Non-pigmented ciliary epithelial cell (primary cell): ENCODE data around the gene FOSB.
A peak's percentile ranks its signal among the peaks of the same experiment; 100 is the strongest.

ENCODE experiments used
- DNase-seq: peaks from one replicate; pipeline ENCODE4 v3.0.0-alpha.2; 2010; ENCODE audit warnings: low read depth

FOSB gene

DNA sequence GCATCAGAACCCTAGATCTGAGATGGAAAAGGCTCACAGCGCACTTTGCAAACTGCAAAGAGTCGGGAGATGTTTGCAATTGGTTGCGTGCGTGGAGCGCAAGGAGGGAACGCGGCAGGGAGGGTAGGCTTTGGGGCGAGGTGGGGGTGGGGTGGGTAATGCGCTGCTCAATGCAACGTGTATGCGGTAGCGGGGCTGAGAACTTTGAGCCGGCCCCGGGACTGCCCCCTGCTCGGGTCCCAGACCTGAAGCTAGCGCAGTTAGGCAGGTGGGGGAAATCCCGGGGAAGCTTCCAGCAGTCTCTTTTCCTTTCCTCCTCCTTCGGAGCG, 971 bp downstream of the FOSB start:
- DNase-seq: no peak

DNA sequence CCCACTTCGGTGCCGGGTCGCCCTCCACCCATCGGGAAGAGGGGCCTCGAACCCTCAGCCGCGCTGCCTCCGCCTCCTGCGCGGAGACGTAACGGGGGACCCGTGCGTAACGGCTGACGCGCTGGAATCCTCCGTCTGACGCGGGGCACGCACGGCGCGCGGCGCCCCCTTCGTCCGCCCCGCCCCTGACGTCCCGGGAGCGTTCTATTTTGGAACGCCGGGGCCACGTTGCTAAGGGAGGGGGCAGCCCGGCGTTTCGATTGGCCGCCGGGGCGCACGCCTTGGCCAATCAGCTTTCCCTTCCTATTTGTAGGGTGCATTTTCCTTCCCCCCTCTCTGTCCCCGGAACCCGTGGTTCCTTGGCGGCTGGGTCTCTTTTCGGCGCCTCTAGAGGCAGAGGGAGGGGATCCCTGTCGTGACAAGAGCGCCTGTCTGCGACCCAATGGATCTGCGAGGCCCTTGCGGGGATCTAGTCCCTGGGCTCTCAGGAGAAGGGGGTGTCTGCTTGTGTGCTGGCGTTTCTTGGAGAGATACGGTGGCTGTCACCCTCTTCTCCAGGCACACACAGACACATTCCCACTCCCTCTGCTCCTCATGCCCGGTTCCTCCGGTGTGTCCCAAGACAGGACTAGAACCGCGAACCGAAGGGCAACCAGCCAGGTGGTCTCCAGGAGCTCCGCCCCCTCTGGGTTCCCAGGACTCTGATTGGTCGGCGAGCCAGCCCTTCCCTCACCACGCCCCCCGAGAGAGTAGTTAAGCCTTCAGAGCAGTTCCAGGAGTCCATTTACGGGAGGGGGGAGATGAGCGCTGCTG, 1.5 kb downstream of the FOSB start:
- DNase-seq: no peak

DNA sequence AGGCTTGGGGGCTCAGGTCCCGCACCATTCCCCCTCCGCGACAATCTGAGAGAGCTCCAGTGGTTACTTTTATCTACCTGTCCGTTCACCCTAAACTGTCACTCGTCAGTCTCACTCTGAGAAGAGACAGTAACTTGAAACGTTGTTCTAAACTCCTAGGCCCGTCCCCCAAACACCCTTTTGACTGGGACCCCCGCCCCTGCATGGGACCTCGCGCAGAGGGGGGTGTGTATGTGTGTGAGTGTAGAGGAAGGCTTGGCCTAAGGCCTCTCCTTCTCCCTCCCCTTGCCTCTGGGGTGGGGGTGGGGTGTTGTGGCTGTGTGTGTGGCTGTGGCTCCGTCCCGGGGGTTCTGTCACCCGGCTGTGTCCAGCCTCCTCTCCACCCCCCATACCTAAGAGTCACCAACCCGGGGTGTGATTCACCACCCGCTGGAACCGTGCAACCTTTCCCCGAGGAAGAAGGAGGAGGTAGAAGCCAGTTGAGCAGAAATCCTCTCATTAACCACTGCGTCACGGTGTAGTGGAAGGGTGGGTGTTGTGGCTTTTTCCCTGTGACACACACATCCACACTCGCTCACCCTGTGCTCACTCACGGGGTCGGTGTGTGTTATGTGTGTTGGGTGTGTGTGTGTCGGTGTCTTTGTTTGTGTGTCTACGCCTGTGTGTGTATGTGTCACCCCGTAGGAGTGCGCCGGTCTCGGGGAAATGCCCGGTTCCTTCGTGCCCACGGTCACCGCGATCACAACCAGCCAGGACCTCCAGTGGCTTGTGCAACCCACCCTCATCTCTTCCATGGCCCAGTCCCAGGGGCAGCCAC, 2.4 kb downstream of the FOSB start:
- no peak for DNase-seq

DNA sequence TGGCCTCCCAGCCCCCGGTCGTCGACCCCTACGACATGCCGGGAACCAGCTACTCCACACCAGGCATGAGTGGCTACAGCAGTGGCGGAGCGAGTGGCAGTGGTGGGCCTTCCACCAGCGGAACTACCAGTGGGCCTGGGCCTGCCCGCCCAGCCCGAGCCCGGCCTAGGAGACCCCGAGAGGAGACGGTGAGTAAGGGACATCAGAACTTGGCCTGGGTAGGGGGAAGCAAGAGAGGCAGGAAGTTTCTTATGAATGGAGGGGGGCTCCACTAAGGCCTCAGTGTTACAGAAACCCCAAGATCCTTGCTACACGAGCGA, 2.9 kb downstream of the FOSB start:
- no peak for DNase-seq

DNA sequence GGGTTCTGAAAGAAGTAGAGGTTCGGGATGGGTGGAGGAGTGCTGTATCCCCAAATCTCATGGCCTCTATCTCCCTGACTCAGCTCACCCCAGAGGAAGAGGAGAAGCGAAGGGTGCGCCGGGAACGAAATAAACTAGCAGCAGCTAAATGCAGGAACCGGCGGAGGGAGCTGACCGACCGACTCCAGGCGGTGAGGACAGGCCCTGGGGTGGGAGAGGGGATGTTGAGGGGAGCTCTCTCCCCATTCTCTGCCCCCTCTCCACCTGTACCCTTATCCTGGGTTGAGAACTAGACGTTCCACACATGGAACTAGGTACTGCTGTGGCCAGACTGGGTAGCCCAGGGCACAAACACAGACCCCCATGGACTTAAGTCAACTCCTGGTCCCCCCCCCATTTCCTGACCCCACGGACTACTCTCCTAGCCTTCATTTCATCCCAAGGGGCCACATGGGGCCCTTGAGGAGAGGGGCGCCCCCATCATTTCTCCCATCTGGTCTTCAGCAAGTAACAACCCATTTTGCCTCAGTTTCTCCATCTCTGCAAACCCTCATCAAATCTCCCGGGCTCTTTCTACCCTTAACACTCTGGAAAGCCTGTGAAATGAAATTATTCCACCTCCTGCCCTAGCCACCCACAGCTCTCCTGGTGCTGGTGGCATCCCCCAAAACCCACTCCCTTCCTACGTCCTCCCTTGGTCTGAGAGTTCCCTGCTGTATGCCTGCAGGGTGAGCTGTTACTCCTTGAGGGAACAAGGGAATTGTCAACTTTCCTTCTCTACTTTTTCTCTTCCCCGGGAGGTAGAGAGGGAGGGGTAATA, 3.5 kb downstream of the FOSB start:
- no peak for DNase-seq

DNA sequence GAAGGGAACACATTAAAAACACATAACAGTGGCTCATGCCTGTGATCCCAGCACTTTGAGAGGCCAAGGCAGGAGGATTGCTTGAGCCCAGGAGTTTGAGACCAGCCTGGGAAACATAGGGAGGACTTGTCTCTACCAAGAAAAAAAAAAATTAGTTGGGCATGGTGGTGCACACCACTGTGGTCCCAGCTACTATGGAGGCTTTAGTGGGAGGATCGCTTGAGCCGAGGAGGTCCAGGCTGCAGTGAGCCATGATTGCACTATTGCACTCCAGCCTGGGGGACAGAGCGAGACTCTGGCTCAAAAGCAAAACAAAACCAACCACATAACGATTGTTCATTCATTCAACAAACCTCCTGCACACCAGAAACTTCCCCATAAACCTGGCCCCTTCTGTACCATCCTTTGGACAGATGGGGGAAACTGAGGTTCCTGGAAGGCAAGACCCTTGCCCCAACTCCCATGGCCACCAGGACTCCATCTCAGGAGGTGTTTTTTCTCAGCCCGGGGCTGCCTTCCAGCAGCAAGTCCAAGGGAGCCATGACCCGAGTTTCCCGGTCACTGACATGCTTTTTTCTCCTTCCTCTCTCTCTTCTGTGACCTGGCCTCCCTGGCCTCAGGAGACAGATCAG, 4.3 kb downstream of the FOSB start:
- DNase-seq: no peak

DNA sequence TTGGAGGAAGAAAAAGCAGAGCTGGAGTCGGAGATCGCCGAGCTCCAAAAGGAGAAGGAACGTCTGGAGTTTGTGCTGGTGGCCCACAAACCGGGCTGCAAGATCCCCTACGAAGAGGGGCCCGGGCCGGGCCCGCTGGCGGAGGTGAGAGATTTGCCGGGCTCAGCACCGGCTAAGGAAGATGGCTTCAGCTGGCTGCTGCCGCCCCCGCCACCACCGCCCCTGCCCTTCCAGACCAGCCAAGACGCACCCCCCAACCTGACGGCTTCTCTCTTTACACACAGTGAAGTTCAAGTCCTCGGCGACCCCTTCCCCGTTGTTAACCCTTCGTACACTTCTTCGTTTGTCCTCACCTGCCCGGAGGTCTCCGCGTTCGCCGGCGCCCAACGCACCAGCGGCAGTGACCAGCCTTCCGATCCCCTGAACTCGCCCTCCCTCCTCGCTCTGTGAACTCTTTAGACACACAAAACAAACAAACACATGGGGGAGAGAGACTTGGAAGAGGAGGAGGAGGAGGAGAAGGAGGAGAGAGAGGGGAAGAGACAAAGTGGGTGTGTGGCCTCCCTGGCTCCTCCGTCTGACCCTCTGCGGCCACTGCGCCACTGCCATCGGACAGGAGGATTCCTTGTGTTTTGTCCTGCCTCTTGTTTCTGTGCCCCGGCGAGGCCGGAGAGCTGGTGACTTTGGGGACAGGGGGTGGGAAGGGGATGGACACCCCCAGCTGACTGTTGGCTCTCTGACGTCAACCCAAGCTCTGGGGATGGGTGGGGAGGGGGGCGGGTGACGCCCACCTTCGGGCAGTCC, 5.0 kb downstream of the FOSB start:
- no peak for DNase-seq

DNA sequence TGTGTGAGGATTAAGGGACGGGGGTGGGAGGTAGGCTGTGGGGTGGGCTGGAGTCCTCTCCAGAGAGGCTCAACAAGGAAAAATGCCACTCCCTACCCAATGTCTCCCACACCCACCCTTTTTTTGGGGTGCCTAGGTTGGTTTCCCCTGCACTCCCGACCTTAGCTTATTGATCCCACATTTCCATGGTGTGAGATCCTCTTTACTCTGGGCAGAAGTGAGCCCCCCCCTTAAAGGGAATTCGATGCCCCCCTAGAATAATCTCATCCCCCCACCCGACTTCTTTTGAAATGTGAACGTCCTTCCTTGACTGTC, 5.5 kb downstream of the FOSB start:
- no peak for DNase-seq

DNA sequence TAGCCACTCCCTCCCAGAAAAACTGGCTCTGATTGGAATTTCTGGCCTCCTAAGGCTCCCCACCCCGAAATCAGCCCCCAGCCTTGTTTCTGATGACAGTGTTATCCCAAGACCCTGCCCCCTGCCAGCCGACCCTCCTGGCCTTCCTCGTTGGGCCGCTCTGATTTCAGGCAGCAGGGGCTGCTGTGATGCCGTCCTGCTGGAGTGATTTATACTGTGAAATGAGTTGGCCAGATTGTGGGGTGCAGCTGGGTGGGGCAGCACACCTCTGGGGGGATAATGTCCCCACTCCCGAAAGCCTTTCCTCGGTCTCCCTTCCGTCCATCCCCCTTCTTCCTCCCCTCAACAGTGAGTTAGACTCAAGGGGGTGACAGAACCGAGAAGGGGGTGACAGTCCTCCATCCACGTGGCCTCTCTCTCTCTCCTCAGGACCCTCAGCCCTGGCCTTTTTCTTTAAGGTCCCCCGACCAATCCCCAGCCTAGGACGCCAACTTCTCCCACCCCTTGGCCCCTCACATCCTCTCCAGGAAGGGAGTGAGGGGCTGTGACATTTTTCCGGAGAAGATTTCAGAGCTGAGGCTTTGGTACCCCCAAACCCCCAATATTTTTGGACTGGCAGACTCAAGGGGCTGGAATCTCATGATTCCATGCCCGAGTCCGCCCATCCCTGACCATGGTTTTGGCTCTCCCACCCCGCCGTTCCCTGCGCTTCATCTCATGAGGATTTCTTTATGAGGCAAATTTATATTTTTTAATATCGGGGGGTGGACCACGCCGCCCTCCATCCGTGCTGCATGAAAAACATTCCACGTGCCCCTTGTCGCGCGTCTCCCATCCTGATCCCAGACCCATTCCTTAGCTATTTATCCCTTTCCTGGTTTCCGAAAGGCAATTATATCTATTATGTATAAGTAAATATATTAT, 6.1 kb downstream of the FOSB start:
- no peak for DNase-seq

DNA sequence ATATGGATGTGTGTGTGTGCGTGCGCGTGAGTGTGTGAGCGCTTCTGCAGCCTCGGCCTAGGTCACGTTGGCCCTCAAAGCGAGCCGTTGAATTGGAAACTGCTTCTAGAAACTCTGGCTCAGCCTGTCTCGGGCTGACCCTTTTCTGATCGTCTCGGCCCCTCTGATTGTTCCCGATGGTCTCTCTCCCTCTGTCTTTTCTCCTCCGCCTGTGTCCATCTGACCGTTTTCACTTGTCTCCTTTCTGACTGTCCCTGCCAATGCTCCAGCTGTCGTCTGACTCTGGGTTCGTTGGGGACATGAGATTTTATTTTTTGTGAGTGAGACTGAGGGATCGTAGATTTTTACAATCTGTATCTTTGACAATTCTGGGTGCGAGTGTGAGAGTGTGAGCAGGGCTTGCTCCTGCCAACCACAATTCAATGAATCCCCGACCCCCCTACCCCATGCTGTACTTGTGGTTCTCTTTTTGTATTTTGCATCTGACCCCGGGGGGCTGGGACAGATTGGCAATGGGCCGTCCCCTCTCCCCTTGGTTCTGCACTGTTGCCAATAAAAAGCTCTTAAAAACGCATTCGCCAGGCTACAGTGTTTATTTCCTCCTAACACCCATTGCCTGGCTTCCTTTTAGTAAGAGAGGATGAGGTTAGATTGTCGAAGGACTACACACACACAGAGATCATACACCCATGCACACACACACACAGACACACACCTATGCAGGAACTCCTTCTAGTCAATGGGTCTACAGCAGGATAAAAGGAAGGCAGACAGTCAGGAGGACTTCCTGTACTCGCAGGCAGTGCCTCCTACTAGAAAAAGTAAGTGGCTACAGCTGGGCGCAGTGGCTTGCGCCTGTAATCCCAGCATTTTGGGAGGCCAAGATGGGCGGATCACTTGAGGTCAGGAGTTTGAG, 7.1 kb downstream of the FOSB start:
- no peak for DNase-seq

DNA sequence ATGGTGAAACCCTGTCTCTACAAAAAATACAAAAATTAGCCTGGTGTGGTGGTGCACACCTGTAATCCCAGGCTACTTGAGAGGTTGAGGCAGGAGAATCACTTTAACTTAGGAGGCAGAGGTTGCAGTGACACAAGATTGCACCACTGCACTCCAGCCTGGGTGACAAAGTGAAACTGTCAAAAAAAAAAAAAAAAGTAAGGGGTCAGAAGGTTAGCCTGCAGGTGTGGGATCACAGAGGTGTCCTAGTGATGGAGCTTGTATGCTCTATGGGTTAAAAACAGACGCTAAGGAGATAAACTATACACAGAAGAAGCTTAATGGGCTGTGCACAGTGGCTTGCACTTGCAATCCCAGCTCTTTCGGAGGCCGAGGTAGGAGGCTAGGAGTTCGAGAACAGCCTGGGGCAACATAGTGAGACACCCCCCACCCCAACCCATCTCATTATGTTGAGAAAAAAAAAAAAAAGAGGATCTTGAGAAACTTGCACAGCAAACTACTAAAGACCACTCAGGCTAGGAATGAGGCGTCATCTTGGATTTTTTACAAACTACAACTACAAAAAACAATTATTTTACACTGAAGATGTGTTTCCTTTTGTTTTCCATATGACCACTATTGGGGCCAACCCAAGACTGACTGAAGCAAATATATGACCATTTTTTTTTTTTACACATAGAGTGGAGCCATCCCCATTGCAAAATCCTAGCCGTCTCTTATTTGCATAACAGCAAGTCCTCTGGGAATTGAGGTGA, 7.9 kb downstream of the FOSB start:
- DNase-seq: no peak

DNA sequence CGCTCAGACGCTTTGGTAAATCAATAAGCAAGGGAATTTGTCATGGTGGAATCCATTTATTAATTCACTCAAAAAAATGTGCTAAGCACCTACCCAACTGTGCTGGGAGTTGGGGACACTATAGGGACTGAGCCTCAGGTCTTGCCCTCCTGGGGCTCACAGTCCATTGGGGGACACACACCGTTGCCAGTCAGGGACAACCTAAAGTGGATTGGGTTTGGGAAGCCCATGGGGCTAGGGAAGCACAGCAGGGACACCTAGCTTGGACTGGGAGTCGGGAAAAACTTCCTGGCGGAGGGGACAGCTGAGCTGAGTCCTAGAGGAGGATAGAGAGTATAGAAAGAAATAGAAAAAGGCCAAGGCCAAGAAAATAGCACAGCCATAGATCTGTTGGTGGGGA, 8.5 kb downstream of the FOSB start:
- DNase-seq: no peak

DNA sequence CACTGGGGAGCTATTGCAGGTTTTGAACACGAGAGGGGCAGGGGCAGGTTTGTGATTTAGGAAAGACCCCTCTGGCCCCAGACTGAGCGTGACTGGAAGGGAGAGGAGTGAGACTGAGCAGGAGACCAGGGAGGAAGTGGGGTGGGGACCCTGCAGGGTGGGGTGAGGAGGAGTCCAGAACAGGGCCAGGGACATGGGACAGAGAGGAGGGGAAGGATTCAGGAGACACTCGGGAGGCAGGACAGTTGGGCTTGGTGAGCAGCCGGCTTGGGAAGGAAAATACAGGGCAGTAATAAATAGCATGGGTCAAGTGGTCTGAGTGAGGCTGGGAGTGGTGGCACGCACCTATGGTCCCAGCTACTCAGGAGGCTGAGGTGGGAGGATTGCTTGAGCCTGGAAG, 9.4 kb downstream of the FOSB start:
- no peak for DNase-seq

DNA sequence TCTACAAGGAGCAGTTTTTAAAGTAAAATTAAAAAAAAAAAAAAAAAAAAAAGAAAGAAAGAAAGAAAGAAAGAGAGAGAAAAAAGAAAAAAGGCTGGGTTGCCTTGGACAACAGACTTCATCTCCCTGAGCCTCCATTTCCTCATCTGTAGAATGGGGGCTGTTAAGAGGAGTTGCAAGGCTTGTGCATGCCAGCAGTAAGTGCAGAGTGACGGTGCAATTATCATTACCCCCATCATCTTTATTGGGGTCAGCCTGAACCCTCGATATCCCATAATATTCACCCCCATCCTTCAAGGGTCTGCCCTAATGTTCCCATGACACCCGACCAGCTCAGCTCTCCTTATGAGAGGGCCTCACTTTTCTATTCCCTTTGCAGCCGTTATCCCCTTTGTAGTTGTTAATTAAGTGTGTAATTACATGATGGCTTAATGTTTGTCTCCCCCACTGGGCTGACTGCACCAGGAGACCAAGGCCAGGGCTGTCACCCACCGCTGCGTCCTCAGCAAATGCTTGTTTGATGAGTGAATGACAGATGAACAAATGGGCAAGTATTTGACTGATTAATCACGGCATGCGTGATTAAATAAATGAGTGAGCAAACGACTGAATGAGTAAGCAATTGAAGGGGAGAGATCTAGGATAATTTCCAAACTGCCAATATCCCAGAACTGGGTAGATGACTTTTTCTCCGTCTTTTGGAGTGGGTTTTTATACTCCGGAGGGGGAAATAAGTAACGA, 10.1 kb downstream of the FOSB start:
- DNase-seq: no peak

DNA sequence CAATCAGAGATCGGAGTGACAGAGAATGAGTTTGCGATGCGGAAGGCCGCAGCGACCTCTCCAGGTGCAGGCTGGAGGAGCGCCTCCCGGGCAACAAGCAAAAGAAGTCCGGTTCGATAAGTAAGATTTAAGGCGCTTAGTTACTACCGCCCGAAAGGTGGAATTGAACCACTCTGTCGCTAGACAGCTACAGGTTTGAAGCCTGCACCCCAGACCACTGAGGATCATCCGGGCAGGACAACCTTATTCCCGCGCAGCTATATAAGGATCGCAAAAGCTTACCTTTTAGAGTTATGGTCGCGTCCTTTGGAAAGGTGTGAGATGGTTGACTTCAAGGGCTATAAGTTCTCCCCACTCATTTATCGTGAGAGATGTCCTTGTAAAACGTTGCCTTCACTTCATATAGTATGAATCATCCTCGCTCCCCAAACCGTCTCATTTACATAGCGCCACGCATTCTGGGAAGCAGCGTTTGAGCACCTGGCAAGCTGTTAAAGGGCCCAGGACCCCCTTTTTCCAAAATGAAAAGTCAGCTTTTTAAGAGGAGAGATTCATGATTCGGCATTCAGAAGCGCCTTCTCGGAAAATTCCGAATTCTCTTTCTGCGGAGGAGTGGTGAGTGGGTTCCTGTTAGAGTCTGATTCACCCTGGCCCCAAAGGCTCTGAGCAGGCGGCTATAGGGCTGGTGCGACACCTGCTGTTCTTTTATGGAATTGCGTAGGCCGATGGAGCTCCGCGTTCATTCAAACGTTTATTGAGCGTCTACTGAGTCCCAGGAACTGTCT, 10.8 kb downstream of the FOSB start:
- DNase-seq: peak; percentile 76

DNA sequence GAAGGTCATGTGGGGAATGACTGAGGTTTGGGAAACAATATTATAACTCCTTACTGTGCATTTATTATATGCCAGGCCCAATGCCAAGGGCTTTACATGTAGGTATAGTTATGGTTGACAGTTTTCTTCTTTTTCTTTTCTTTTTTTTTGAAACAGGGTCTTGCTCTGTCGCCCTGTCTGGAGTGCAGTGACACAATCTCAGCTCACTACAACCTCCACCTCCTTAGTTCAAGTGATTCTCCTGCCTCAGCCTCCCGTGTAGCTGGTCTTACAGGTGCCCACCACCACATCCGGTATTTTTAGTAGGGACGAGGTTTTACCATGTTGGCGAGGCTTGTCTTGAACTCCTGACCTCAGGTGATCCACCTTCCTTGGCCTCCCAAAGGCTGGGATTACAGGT, 15.2 kb downstream of the FOSB start:
- DNase-seq: no peak

DNA sequence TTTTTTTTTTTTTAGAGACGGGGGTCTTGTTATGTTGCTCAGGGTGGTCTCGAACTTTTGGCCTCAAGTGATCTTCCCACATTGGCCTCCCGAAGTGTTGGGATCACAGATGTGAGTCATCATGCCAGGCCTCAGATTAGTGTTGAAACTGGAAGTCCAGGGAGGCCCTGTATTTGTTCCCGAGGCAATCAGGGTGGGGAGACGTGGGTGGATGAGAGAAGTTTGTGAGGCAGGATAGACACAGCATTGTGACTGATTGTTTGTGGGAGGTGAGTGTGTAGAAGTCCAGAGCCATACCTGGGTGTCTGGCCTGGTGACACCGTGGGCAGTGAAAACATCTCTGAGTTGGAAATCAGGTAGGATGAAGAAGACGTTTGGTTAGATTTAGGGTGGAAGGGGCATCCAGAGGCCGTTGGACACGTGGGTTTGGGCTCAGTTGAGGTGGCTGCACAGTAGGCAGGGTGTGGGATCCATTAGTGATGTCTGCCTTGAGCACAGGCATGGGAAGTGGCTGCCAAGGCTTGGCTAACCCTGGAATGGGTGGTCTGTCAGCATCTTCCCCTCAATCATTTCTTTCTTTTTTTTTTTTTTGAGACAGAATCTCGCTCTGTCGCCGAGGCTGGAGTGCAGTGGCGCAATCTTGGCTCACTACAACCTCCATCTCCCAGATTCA, 16.6 kb downstream of the FOSB start:
- DNase-seq: no peak
